K562 (cell line): ENCODE measurements around the gene WIF1. TPM values are rescaled to one million over a fixed set of nuclear protein-coding genes. Genes with fewer than 3 reads are reported as not detected.

Source experiments
- ATF7 ChIP-seq: fragments of 450-650 bp; IDR thresholded peaks from 2 replicates; pipeline ENCODE4 v1.7.1; 2014; ENCODE audit warnings: mild to moderate bottlenecking, moderate library complexity
- CHD1 ChIP-seq: fragments of 200-600 bp; sonication (generic); IDR thresholded peaks from one replicate; pipeline ENCODE4 v1.6.1; 2012; ENCODE audit warnings: mild to moderate bottlenecking, moderate library complexity, low read length, inconsistent platforms
- CHD7 ChIP-seq: fragments of 200-600 bp; sonication (generic); IDR thresholded peaks from one replicate; pipeline ENCODE4 v1.6.1; 2012; ENCODE audit warnings: mild to moderate bottlenecking, low read depth, low read length, inconsistent platforms
- ETV5 ChIP-seq: sonication (generic); formaldehyde crosslinking; IDR thresholded peaks from 2 replicates; pipeline ENCODE4 v1.4.0; 2020; ENCODE audit warnings: low read depth, mild to moderate bottlenecking, missing genetic modification reagents
- SMARCC2 ChIP-seq: fragments of 450-650 bp; IDR thresholded peaks from 2 replicates; pipeline ENCODE4 v1.6.1; 2017; ENCODE audit warnings: antibody characterized with exemption, moderate library complexity, mild to moderate bottlenecking, low read depth
- ZNF121 ChIP-seq: sonication (generic); formaldehyde crosslinking; conservative IDR thresholded peaks from 2 replicates; pipeline ENCODE4 v1.8.0; 2022; ENCODE audit warnings: missing genetic modification reagents
- ZNF347 ChIP-seq: fragments of 450-650 bp; formaldehyde crosslinking; IDR thresholded peaks from 2 replicates; pipeline ENCODE4 v1.4.0; 2020; ENCODE audit warnings: low read depth, mild to moderate bottlenecking, moderate library complexity
- polyA plus RNA-seq, 8 experiments: library from polyadenylated mRNA; depleted of rRNA in 4 of 8; stranded (reverse) in 5 of 8; unstranded in 3 of 8; fragments of >200 nt; fragmentation: Nextera tagmentation in 2 of 8; fragmentation: Illumina TruSeq in 1 of 8; extraction: Ambion mirVana in 2 of 8; extraction: Trizol in 1 of 8; gene quantifications; 2 replicates each; pipeline versions ENCODE4 v1.2.1 to v1.2.3, GENCODE V29; 2011 to 2014; ENCODE audit warnings: inconsistent platforms in 1 of 8, missing spikeins in 1 of 8
- total RNA-seq, 7 experiments: library from RNA; depleted of rRNA in 6 of 7; stranded (reverse); fragments of >200 nt in 6 of 7; fragmentation: Illumina TruSeq in 2 of 7; extraction: Trizol in 2 of 7; gene quantifications; 2 replicates each; pipeline versions ENCODE4 v1.2.1 to v1.2.3, GENCODE V29; 2011 to 2021; ENCODE audit warnings: low replicate concordance in 1 of 7
- TF ChIP-seq, protein P1 (sequence below), 2 experiments: fragments of 450-650 bp in 1 of 2; sonication (generic) in 1 of 2; formaldehyde crosslinking in 1 of 2; IDR thresholded peaks in 1 of 2; conservative IDR thresholded peaks in 1 of 2; 2 replicates each; pipeline versions ENCODE4 v1.6.1 to v1.8.1; 2016 to 2023; ENCODE audit warnings: mild to moderate bottlenecking in 2 of 2, moderate library complexity in 2 of 2, inconsistent platforms in 1 of 2, missing genetic modification reagents in 1 of 2

The WIF1 gene
- total and polyA plus RNA-seq, 9 of the 15 experiments (the other 6 are each of a cell fraction or from before 2014, with no cell fraction given): not detected

DNA sequence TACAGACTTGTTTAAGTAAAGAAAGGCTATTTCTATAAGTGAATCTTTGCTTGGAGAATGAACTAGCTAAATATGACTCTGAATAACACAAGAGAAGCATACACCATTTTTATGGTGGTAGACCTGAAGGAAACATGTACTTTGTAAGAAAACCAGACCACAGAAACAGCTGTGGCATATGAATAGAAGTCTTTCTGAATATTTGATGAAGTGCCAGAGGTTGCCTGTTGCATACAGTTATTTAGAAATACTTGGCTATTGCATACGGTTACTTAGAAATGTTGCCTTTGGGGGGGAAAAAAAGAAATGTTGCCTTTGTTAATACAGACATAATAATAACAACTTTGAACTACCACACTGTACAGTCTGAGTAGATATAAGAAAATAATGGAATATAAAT is 31.5 kb upstream of the WIF1 start (continued):
- TF ChIP-seq CHD7 (no peak), ZNF347 (CRISPR knock-in tag) (no peak), ETV5 (CRISPR knock-in tag) (no peak), ATF7 (no peak), CHD1 (no peak), SMARCC2 (no peak), ZNF121 (CRISPR knock-in tag) (no peak)
- TF ChIP-seq, protein P1, sequence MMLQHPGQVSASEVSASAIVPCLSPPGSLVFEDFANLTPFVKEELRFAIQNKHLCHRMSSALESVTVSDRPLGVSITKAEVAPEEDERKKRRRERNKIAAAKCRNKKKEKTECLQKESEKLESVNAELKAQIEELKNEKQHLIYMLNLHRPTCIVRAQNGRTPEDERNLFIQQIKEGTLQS (IDR thresholded peaks at IDR 0.05): no peak
- TF ChIP-seq, protein P1 (CRISPR knock-in tag; conservative IDR thresholded peaks at IDR 0.05): no peak
- TF ChIP-seq, all 486 proteins: peak for 0
